NCI-H748 (cell line): ENCODE measurements around the gene IL24.

Experiments
- DNase-seq: peaks from one replicate; lab custom pipeline; 2025; ENCODE audit not compliant: unreplicated experiment; lab: John Stamatoyannopoulos, UW

The IL24 gene

DNA sequence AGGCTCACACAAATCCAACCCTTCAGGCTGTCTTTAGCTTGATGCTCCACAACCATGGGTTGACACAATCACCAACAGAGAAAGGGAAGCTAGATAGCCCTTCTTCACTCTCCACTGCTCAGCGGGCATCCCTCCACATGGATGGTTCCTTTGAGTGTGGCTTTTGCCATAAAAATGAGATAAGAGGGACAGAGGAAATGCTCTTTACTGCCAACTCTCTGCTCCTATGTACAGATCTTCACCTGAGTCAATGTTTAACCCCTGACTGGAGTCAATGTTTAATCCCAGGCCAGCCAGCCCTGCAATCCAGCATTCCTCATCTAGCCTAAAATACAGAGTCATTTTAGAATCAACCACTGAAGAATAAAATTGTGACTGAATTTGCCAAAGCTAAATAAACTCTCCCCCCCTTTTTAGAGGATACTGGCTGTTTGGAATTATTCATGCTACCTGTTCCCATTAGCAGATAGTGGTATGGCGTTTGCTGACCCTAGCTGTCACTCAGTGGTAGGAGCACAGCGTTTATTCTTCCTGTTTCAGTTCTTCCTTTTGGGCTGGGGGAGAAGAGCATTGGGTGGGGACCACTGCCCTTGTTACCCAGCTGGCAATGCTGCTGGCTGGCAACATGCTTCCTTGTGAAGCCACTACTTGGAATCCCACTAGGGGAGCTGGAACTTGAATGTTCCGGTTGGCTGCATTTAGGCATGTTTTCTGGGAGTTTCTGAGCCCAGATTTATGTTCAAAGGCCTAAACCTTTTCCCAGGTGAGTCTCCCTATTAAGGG, 54.3 kb downstream of the IL24 start:
- no peak for DNase-seq

DNA sequence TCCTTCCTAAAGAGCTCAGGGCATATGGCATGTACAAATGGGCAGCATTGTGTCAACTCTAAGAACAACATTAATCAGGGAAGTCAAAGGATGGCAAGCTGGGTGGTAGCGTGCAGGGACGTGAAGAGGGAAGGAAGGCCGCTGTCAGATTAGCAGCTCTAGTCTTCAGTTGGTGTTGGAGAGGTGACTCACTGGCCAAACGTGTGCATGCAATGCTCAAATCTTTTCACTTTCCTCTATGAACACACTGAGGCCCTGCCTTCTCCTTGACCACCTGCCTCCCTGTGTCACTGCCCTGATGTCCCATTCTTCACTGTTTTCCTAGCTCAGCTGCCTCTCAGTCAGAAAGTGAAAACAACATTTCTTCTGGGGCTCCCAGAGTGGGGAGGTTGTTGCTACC, 54.9 kb downstream of the IL24 start:
- DNase-seq, result no peak

DNA sequence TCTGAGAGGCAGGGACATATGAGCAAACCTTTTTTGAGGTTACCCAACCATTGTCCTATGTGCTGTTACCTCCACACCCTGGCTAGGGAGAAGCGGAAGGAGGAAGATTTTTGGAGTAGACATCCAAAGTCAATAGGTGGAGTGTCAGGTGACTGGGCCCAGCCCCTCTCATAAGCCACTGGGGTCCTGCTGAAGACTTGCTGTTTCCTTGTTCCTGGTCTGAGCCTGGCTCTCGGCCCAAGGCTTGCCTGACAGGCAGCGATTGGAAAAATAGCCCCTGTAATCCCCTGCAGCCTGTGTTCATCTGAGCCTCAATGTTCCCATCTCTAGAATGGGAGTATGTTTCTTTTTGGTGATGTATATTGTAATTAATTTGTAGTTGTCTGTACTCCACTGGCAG, 55.9 kb downstream of the IL24 start:
- DNase-seq, result no peak

DNA sequence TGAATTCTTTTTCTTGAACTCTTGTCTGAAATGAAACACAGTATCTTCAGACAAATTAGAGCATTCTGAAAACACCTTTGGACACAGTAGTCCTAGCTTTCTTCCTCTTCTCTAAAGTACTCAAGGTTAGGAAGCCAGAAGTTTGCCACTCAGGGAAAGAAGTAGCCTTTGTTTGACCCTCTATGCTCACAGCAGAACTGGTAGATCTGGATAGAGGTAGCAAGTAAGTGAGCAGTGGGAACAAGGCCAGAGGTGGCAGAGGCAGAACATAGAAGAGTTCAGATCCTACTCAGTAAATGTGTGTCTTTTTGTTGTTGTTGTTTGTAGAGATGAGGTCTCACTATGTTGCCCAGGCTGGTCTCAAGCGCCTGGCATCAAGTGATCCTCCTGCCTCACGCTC, 56.4 kb downstream of the IL24 start:
- DNase-seq, result no peak
